Mucosa of stomach (tissue), 1 donor: ENCODE data around the gene HPCAL4.

Experiments
- H3K27me3 ChIP-seq: one replicate; pipeline ENCODE4 v1.7.0; 2013; ENCODE audit warnings: mild to moderate bottlenecking, low read length; ENCODE audit not compliant: control insufficient read depth, insufficient read depth
- H3K36me3 ChIP-seq: one replicate; pipeline ENCODE4 v1.7.0; 2013; ENCODE audit warnings: low read length; ENCODE audit not compliant: control insufficient read depth, insufficient read depth
- H3K4me1 ChIP-seq: one replicate; pipeline ENCODE4 v1.7.0; 2013; ENCODE audit warnings: mild to moderate bottlenecking, low read length; ENCODE audit not compliant: control insufficient read depth, insufficient read depth
- H3K4me3 ChIP-seq: one replicate; pipeline ENCODE4 v1.7.0; 2013; ENCODE audit warnings: low read length
- H3K9ac ChIP-seq: one replicate; pipeline ENCODE4 v1.7.0; 2013; ENCODE audit warnings: mild to moderate bottlenecking, low read length, moderate library complexity
- H3K9me3 ChIP-seq: one replicate; pipeline ENCODE4 v1.7.0; 2013; ENCODE audit warnings: mild to moderate bottlenecking, low read length, moderate library complexity; ENCODE audit not compliant: control insufficient read depth
- donor health status: Pancreatic carcinoma.

HPCAL4 gene

GRCh38 chr1:39656391-39656790, 34.8 kb downstream of the HPCAL4 start:
- Histone ChIP-seq H3K9ac (no peak overlapping the region), H3K27me3 (peaks cover 14% of the 10 kb centered on the region), H3K9me3 (no peaks in the 10 kb centered on the region), H3K36me3 (no peaks in the 10 kb centered on the region), H3K4me3 (no peak overlapping the region), H3K4me1 (no peaks in the 10 kb centered on the region)

DNA sequence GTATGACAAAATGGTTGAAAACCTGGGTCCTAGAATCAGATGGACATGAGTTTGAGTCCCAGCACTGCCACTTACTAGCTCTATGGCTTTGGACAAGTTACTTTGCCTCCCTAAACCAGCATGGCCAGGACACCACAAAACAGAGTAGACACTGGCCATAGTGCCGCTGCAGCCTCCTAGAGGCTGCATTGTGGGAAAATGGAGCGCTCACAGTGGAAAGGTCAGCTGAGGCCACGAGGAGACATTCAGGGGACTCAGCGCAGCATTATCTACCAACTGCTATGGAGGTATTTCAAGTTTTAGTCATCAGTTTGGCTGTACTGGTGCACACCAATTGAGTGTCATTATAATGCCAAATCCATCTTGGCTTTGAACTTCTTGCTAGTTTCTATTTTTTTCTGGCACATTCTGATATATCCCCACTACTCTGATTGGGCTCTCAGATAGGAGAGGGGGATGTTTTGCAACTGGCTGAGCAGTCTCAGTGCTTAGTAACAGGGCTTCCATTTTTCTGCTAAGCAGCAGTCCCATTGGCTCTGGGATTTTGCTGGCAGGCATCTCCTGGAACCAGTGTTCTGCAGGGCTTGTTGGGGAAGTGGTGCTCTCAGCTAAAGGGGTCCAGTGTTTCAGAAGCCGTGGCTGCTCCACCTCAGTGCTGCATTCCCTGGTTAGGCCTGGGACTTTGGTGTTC, 35.5 kb downstream of the HPCAL4 start:
- Histone ChIP-seq H3K36me3 (no peaks in the 10 kb centered on the region), H3K27me3 (peaks cover 14% of the 10 kb centered on the region), H3K4me3 (no peak overlapping the region), H3K9me3 (no peaks in the 10 kb centered on the region), H3K9ac (no peak overlapping the region), H3K4me1 (no peaks in the 10 kb centered on the region)

GRCh38 chr1:39654291-39654690, 36.9 kb downstream of the HPCAL4 start:
- Histone ChIP-seq H3K27me3 (peaks cover 14% of the 10 kb centered on the region), H3K4me3 (no peak overlapping the region), H3K4me1 (no peaks in the 10 kb centered on the region), H3K9me3 (no peaks in the 10 kb centered on the region), H3K36me3 (no peaks in the 10 kb centered on the region), H3K9ac (no peak overlapping the region)

- Histone ChIP-seq H3K9ac (no peak overlapping the region), H3K9me3 (no peaks in the 10 kb centered on the region), H3K36me3 (no peaks in the 10 kb centered on the region), H3K4me3 (no peak overlapping the region), H3K27me3 (peaks cover 14% of the 10 kb centered on the region), H3K4me1 (no peaks in the 10 kb centered on the region)
These were observed 37.6 kb downstream of the HPCAL4 start for GRCh38 chr1:39653546-39654031.

DNA sequence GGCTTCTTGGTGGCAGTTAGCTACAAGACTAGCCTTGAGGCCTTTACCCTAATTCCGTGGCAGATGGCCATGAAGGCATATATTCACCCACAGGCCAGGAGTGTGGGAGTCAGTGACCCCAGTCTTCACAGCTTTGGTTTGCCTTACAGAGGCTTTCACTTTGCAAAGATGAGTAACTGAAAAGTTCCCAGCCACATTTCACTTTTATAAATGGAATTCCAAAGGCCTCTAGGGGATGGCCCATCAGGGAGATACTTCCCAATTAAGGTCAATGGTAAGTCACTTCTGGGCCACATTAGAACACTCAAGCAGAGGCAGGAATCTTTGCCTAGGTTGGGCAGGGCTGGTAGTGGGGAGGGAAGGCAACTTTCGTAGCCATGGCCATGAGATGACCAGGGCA, 38.7 kb downstream of the HPCAL4 start:
- no peak overlapping the region for H3K4me3 ChIP-seq

DNA sequence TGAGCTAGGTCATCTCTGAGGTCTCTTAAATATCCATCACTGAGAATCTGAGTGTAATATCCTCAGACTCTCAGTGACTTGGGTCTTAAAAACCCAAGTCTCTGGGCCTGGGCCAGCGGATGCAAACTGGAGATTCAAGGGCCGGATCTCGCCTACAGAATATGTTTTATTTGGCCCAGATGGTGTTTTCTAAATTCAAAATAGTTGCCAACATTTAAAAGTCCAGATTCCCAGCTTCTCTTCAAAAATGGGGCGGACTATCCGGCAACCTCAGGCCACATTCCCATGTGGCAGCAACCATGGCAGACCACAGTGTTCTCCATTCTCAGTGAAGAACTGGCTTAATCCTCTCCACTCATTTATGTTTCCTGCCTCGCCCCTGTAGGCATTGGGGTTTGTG, 39.1 kb downstream of the HPCAL4 start:
- Histone ChIP-seq H3K9ac (no peak overlapping the region), H3K4me3 (no peak overlapping the region), H3K27me3 (peaks cover 12% of the 10 kb centered on the region), H3K4me1 (no peaks in the 10 kb centered on the region), H3K36me3 (no peaks in the 10 kb centered on the region), H3K9me3 (no peaks in the 10 kb centered on the region)

More for the DNA sequence above, 38.7 kb downstream of the HPCAL4 start:
- no peaks in the 10 kb centered on the region for H3K36me3 ChIP-seq
- no peaks in the 10 kb centered on the region for H3K9me3 ChIP-seq
- H3K27me3 ChIP-seq, result peaks cover 12% of the 10 kb centered on the region
- H3K9ac ChIP-seq, result no peak overlapping the region
- no peaks in the 10 kb centered on the region for H3K4me1 ChIP-seq

DNA sequence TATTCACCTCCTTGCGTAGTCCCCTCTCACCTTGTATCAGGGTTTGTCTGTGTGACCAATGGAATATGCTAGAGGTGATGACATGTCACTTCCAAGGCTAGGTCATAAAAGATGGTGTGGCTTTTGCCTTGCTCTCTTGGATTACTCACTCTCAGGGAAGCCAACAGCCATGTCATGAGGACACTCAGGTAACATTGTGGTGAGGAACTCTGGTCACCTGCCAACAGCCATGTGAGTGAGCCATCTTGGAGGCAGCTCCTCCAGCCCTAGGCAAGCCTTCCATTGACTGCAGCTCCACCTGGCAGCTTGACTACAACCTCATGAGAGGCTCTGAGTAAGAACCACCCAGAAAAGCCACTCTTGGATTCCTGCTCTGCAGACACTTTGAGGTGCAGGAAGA, 40.8 kb downstream of the HPCAL4 start:
- no peak overlapping the region for H3K9ac ChIP-seq
- peaks cover 8% of the 10 kb centered on the region for H3K27me3 ChIP-seq
- no peaks in the 10 kb centered on the region for H3K36me3 ChIP-seq
- H3K4me1 ChIP-seq, result no peaks in the 10 kb centered on the region
- H3K9me3 ChIP-seq, result no peaks in the 10 kb centered on the region
- H3K4me3 ChIP-seq, result no peak overlapping the region

DNA sequence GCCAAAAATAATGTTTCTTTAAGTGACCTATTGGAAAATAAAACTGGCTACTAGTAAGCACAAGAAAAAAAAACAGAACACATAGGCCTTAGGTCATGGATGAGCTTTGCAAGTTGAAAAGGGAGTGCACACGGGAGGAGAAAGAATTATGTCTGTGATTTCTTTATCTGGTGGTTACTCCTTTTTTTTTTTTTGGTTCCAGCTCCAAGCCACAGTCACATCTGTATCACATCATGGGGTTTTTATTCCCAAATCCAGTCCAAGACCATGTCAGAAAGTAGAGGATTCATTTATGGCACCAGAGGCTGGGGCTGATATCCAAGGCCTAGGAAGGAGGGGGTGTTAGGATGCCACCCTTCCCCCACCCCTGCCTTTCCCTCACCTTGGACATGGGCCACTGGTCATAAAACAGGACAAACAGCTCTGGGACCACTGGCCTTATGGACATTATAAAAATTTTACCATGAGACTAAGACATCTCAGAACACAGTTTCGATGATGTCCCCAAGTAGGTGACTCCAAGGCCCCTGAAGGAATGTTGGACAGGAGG, 41.5 kb downstream of the HPCAL4 start:
- H3K9me3 ChIP-seq, result no peaks in the 10 kb centered on the region
- H3K27me3 ChIP-seq, result peaks cover 8% of the 10 kb centered on the region
- no peaks in the 10 kb centered on the region for H3K36me3 ChIP-seq
- no peak overlapping the region for H3K4me3 ChIP-seq
- no peaks in the 10 kb centered on the region for H3K4me1 ChIP-seq
- H3K9ac ChIP-seq, result no peak overlapping the region

- no peaks in the 10 kb centered on the region for H3K4me1 ChIP-seq
- no peak overlapping the region for H3K4me3 ChIP-seq
- H3K9me3 ChIP-seq, result no peaks in the 10 kb centered on the region
- no peak overlapping the region for H3K9ac ChIP-seq
- H3K36me3 ChIP-seq, result no peaks in the 10 kb centered on the region
- no peaks in the 10 kb centered on the region for H3K27me3 ChIP-seq
These were observed 42.7 kb downstream of the HPCAL4 start for GRCh38 chr1:39648496-39648895.

DNA sequence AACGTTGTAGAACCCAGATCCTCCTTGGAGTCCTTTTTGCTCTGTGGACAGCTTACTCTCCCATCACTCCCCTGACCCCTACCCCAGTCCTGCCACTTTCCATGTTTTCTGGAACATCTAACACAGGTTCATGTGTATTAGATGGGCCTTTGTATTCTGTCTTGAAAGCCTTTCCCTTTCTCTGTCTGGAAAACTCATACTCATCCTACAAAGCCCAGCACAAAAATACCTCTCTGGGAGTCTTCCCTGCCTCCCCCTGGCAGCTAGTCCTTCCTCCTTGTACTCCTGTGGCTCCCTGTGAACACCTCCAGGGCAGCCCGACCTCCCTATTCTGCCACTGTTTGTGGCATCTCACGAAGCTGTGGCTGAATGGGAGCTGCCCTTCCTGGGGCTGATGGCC, 44.0 kb downstream of the HPCAL4 start:
- Histone ChIP-seq H3K36me3 (no peaks in the 10 kb centered on the region), H3K4me1 (no peaks in the 10 kb centered on the region), H3K9ac (no peak overlapping the region), H3K9me3 (no peaks in the 10 kb centered on the region), H3K27me3 (no peaks in the 10 kb centered on the region), H3K4me3 (no peak overlapping the region)

GRCh38 chr1:39646232-39647081, 44.8 kb downstream of the HPCAL4 start:
- Histone ChIP-seq H3K36me3 (no peaks in the 10 kb centered on the region), H3K27me3 (no peaks in the 10 kb centered on the region), H3K9me3 (no peaks in the 10 kb centered on the region), H3K4me3 (no peak overlapping the region), H3K4me1 (no peaks in the 10 kb centered on the region), H3K9ac (no peak overlapping the region)

GRCh38 chr1:39645411-39646043, 45.7 kb downstream of the HPCAL4 start:
- no peaks in the 10 kb centered on the region for H3K4me1 ChIP-seq
- H3K9me3 ChIP-seq, result no peaks in the 10 kb centered on the region
- H3K9ac ChIP-seq, result no peak overlapping the region
- H3K4me3 ChIP-seq, result no peak overlapping the region
- no peaks in the 10 kb centered on the region for H3K36me3 ChIP-seq
- peaks cover 6% of the 10 kb centered on the region for H3K27me3 ChIP-seq
